Measurements from ENCODE around the gene YWHAE.

- TF ChIP-seq CTCF (IDR thresholded peaks at IDR 0.05), result no peak
- TF ChIP-seq EP300 (IDR thresholded peaks at IDR 0.05), result no peak
- no peak for TF ChIP-seq POLR2A (IDR thresholded peaks at IDR 0.05)
Measured at GRCh38 chr17:1331708-1332107, 68.3 kb downstream of the YWHAE start.
